ENCODE results near the gene CSNK1D. TPM values are rescaled to one million over a fixed set of nuclear protein-coding genes. Genes with fewer than 3 reads are reported as not detected.

Gene CSNK1D
- total RNA-seq, 1 donor, result 50.3 TPM

- no peak overlapping the region for H3K4me2 ChIP-seq (ENCODE audit: insufficient read depth, low read length)
- peaks cover 68% of the 10 kb centered on the region for H3K36me3 ChIP-seq (ENCODE audit: insufficient read depth, low read length)
- DNase-seq (ENCODE audit: insufficient read length, low spot score, missing footprints), result peak; percentile 87
- H3K4me3 ChIP-seq (ENCODE audit: insufficient read depth, low read length), result no peak overlapping the region
- no peak overlapping the region for H3K27ac ChIP-seq (ENCODE audit: low read depth, low read length)
- peaks cover 98% of the 10 kb centered on the region for H4K20me1 ChIP-seq (ENCODE audit: insufficient read depth, low read length)
- no peaks in the 10 kb centered on the region for H3K27me3 ChIP-seq (ENCODE audit: insufficient read depth, low read length)
- no peaks in the 10 kb centered on the region for H3K9me3 ChIP-seq (ENCODE audit: low read depth, low read length)
- no peak overlapping the region for H2AFZ ChIP-seq (ENCODE audit: low read length)
- no peak for TF ChIP-seq CTCF (IDR thresholded peaks at IDR 0.05; ENCODE audit: extremely low read depth, low read depth, low read length)
- peaks cover 67% of the 10 kb centered on the region for H3K79me2 ChIP-seq (ENCODE audit: insufficient read depth, low read length)
- H3K4me1 ChIP-seq (ENCODE audit: insufficient read depth, low read length), result peaks cover 38% of the 10 kb centered on the region
These were observed 33.5 kb downstream of the CSNK1D start for GRCh38 chr17:82239926-82240505.

DNA sequence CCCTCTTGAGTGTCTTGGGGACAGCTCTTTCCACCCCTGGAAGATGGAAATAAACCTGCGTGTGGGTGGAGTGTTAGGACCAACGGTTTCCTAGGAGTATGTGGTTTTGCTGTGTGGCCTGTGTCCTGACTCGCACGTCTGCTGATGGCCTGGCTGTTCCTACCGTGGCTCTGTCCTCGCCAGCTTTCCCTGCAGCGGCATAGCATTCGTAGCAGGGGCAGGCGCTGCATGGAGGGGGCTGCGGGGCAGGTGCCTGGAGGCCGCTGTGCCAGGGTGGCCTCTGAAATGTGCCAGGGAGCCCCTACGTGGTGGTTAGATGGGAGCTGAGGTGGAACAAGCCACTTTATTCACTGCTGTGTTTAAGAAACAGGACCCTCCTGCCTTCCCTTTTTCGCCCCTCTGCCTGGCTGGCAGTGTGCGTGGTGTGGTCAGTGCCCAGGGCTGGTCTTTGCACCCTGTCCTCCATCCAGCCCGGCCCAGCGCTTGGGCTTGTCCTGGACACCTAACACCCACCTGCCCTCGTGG lies 34.0 kb downstream of the CSNK1D start:
- peaks cover 98% of the 10 kb centered on the region for H4K20me1 ChIP-seq (ENCODE audit: insufficient read depth, low read length)
- TF ChIP-seq CTCF (IDR thresholded peaks at IDR 0.05; ENCODE audit: extremely low read depth, low read depth, low read length), result no peak
- H3K9me3 ChIP-seq (ENCODE audit: low read depth, low read length), result no peaks in the 10 kb centered on the region
- no peaks in the 10 kb centered on the region for H3K27me3 ChIP-seq (ENCODE audit: insufficient read depth, low read length)
- no peak overlapping the region for H3K4me3 ChIP-seq (ENCODE audit: insufficient read depth, low read length)
- H3K27ac ChIP-seq (ENCODE audit: low read depth, low read length), result no peak overlapping the region
- peaks cover 65% of the 10 kb centered on the region for H3K36me3 ChIP-seq (ENCODE audit: insufficient read depth, low read length)
- H3K4me2 ChIP-seq (ENCODE audit: insufficient read depth, low read length), result no peak overlapping the region
- no peak overlapping the region for H2AFZ ChIP-seq (ENCODE audit: low read length)
- peak; percentile 77 for DNase-seq (ENCODE audit: insufficient read length, low spot score, missing footprints)
- H3K79me2 ChIP-seq (ENCODE audit: insufficient read depth, low read length), result peaks cover 69% of the 10 kb centered on the region
- peaks cover 38% of the 10 kb centered on the region for H3K4me1 ChIP-seq (ENCODE audit: insufficient read depth, low read length)

GRCh38 chr17:82238472-82239201 lies 34.9 kb downstream of the CSNK1D start:
- H4K20me1 ChIP-seq (ENCODE audit: insufficient read depth, low read length), result peaks cover 95% of the 10 kb centered on the region
- TF ChIP-seq CTCF (IDR thresholded peaks at IDR 0.05; ENCODE audit: extremely low read depth, low read depth, low read length), result no peak

More at GRCh38 chr17:82238472-82239201, 34.9 kb downstream of the CSNK1D start:
- Histone ChIP-seq H3K27me3 (ENCODE audit: insufficient read depth, low read length) (no peaks in the 10 kb centered on the region), H3K36me3 (ENCODE audit: insufficient read depth, low read length) (peaks cover 59% of the 10 kb centered on the region), H3K9me3 (ENCODE audit: low read depth, low read length) (no peaks in the 10 kb centered on the region), H2AFZ (ENCODE audit: low read length) (no peak overlapping the region), H3K4me1 (ENCODE audit: insufficient read depth, low read length) (peaks cover 38% of the 10 kb centered on the region), H3K4me2 (ENCODE audit: insufficient read depth, low read length) (peak overlapping the region; percentile 28), H3K79me2 (ENCODE audit: insufficient read depth, low read length) (peaks cover 74% of the 10 kb centered on the region), H3K4me3 (ENCODE audit: insufficient read depth, low read length) (no peak overlapping the region), H3K27ac (ENCODE audit: low read depth, low read length) (peak overlapping the region; percentile 60)
- DNase-seq (ENCODE audit: insufficient read length, low spot score, missing footprints), result peak; percentile 98

Measured in osteoblast (primary cell).